Stimulated activated CD4-positive, alpha-beta T cell treated with anti-CD3 and anti-CD28 coated beads, Interleukin-12 subunit alpha, Interleukin-12 subunit beta, amount 100 ng/mL, for 4 hours (primary cell): ENCODE measurements around the gene NAT16.
"Not testable (repeated sequence)": the region's sequence is repeated elsewhere in the genome, so short reads cannot be mapped to it uniquely, and the experiment has no call there.

ENCODE experiments used
- DNase-seq: peaks from one replicate; pipeline ENCODE4 v3.0.0-alpha.2; 2020

The NAT16 gene

DNA sequence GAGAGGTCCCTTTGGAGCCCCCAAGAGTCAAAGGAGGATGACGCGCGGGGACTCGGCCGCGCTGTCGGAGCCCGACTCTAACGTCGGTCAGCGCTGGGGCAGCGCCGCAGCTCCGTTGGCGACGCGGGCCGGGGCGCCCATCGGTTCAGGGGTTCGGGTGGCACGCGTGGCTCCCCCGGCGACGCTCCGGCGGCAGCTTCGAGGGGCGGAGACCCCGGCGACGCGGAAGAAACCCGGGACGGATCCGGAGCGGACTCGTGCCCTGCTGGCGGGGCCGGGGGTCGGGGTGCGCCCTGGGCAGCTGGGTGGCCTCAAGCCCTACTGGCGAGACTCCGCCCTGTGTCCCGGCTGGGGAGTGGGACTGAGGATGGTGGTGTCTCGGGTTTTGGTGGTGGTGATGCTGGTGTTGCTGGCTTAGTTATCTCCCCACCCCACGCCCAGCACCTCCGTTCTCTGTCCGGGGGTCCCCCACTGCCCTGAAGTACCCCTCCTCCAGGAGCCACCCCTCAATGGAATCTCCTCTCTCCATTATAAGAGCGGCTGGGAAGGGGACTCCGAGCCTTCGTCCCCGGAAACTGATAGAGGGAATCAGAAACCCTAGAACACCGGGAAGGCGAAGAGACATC, at the start of gene NAT16:
Gene NAT16, minus strand, starts transcription at position 164 of the 626 bp plus-strand sequence. CDS start 5,486 bp downstream, outside the sequence.
- DNase-seq, result no peak

DNA sequence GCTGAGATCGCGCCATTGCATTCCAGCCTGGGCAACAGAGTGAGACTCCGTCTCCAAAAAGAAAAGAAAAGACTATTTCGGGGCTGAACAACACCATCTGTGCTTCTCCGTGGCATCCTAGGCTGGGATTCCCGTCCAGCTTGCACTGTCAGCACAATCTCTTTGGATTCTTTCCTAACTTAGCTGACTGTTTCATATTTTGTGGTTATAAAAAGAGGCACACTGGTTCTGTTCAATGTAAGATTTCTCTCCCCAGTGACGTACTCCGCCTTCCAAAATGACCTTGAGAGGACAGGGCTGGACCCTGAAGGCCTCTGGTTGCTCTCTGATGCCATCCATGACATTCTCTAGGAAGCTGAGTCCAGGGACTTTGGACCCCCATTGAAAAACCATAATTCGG, 46.6 kb upstream of the NAT16 start:
- DNase-seq, result no peak

DNA sequence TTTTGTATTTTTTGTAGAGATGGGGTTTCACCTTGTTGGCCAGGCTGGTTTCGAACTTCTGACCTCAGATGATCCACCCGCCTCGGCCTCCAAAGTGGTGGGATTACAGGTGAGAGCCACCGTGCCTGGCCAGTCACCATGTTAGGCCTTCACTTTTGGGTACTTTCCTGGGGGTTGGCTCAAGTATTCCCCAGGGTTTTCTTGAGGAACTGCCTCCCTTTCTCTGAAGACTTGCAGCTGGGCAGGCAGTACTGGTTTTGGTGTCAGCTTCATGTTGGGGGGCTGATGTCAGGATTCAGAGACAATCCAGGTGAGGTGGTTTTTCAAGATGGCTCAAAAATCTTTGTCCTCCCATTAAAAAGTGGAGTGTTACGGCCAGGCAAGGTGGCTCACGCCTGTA, 45.6 kb upstream of the NAT16 start:
- no peak for DNase-seq

DNA sequence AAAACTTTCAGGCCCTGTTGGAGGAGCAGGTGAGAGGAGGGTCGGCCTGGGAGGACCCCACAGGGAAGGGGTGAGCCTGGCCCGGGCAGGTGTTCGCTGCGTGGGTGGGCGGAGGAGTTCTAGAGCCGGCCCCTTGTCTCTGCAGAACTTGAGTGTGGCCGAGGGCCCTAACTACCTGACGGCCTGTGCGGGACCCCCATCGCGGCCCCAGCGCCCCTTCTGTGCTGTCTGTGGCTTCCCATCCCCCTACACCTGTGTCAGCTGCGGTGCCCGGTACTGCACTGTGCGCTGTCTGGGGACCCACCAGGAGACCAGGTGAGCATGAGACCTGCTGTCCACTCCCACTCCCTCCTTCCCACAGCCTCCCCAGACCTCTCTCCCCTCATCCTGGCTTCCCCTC, 43.4 kb upstream of the NAT16 start:
- no peak for DNase-seq

DNA sequence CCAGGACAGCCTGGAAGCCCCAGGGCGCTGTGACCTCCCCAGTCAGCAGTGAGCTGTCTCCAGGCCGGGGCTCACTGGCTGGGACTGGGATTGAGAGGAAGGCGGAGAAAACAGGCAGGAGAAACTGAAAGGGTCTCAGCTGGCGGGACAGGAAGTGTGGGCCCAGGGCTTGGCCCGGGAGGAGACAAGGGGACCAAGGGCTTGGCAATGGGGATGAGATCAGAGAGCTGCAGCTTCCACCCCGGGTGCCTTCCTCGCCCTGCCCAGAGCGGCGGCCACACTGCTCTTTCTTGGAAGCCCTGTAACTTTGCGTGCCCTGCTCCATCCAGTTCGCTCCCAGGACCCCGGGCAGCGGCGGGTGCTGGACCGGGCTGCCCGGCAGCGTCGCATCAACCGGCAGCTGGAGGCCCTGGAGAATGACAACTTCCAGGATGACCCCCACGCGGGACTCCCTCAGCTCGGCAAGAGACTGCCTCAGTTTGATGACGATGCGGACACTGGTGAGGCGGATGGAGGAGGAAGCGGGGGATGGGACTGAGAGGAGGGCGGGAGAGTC, 42.3 kb upstream of the NAT16 start:
- no peak for DNase-seq

DNA sequence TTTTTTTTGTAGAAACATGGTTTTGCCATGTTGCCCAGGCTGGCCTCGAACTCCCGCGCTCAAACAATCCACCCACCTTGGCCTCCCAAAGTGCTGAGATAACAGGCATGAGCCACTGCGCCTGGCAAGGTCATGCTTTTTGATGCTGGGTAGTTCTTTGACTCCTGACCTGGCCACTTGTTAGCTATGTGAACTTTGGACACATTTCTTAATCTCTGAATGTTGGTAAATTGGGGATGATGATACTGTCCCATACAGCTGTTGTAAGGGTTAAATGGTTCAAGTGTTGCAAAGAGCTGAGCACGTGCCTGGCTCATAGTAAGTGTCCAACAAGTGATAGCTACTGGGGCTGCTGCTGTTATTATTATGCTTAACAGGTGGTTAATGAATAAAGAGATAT, 40.2 kb upstream of the NAT16 start:
- no peak for DNase-seq

DNA sequence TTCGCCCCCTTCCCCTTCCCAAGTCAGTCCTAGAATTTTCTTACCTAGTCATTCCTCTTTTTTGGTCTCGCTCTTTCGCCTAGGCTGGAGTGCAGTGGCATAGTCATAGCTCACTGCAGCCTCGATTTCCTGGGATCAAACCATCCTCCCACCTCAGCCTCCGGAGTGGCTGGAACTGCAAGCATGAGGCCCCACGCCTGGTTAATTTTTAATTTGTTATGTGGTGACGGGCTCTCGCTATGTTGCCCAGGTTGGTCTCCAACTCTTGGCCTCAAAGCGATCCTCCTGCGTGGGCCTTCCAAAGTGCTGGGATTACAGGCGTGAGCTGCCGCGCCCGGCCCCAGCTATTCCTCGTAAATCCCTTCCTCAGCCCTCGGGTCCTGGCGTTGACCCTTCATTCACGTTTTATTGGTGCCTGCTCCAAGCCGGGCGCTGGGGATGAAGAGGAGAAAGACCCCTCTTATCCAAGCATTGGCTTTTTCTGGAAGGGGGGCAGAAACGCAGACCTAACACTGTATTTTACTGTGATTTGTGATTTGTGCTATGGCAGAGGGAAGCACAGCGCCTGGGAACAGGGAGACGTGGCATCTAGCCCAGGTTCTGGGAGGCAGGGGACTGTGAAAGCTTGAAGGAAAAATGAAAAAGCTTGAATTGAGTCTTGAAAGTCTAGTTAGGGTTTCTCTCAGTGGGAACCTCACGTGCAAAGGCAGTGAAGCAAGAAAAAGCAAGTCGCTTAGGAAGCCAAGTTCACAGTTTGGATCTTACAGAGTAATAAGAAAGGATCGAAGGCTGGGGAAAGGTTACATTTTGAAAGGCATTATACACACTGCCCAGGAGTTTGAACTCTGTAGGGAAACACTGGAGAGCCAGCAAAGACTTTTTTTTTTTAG, 38.4 kb upstream of the NAT16 start:
- no peak for DNase-seq

DNA sequence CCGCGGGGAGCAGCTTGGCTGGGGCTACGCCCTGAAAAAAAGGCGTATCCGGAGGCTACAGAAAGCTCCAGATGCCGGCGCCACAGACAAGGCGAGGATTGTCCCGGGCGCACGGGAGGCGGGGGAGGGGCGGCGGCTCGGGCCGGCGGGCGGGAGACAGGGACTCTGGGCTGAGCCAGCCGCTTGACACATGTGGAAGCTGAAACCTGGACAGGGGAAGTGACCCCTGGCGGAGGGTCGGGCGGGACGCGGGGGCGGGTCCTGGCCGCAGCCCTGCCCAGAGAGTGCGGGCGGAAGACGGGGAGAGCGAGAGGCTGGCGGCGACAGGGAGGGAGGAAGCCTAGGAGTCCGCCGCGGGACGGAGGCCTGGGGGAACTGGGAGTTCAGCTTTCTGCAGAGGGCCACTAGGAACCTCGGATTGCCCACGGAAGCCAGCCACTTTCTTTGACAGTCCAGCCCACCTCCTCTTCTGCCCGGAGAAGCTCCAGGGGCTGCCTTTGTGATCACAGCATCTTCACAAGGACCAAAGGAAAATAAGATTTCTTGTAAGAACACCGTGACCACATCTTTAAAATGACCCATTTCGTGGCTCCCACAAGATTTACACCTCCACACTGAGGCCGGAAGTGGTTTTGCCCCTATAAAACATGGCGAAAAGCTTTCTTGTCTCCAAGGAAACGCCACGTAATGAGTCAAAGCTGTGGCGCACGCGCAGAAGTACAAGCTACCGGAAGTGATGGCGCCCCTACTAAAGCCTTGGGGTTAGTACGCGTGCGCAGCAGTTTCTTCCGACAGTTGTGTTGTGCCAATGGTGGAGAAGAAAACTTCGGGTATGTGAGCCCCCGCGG, 37.5 kb upstream of the NAT16 start, which contains the start of the genes PLOD3 and ZNHIT1:
Gene PLOD3, minus strand, starts transcription at position 194 of the 848 bp plus-strand sequence. CDS start 307 bp downstream, outside the sequence.
Gene ZNHIT1, plus strand, starts transcription at position 778 of the 848 bp plus-strand sequence. Its CDS starts 31 bp downstream, at position 809.
- DNase-seq, result peak; percentile 92

DNA sequence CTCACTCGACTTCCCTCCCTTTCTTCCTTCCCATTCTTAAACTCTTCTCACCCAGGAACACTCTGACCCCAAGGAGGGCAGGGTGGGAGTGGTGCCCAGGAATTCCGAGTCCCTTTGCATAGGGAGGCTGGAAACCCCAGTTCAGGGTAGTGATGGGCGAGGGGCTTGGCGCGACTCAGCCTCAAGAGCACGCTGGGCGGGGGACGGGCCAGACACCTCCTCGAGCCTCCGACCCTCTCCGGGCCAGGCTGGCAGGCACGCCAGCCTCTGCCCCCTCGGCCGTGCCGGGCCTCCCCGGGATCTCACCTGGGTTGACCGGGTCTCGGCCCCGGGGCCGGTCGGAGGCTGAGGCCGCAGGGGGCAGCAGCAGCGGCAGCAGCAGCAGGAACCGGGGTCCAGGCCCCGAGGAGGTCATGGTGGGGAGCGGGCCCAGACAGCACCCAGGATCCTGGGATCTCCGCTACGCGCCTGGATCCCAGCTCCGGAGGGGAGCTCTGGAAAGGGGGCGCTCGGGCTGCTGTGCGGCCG, 36.8 kb upstream of the NAT16 start:
- DNase-seq, result no peak

DNA sequence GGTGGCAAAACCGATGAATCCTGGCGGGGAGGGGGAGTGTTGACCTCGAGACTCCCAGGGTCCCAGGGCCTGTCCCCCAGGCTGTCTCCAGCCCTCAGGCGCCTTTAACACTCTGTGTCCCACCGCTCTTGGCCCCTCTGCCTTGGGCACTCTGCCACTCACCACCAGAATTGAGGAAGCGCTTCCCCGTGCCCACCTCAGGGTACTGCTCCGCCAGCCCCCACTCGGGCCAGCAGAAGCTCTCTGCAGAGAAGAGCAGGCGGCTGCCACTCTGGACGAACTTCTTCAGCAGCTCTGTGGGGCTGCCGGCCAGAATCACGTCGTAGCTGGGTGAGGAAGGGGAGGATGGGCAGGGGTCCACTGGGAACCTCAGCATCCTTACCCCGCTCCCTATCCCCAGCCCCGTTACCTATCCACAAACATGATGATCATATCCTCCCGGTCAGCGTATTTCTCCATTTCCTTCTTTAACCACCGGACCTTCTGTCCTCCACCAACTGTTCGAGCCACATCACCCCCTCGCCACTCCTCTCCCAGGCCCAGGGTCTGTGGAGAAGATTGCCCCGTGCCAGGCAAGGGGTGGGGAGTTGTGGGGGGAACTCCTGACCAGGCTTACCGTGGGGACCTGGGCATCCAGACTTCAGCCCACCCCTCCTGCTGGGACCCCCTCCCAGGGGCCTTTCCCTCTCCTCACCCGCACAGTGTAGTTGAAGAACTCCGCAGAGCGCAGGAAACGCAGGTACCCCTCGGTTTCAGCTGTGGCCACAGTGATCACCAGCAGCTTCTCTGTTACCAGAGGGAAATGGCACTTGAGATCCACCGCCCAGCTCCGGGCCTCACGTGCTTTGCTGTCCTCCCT, 36.1 kb upstream of the NAT16 start:
- no peak for DNase-seq

DNA sequence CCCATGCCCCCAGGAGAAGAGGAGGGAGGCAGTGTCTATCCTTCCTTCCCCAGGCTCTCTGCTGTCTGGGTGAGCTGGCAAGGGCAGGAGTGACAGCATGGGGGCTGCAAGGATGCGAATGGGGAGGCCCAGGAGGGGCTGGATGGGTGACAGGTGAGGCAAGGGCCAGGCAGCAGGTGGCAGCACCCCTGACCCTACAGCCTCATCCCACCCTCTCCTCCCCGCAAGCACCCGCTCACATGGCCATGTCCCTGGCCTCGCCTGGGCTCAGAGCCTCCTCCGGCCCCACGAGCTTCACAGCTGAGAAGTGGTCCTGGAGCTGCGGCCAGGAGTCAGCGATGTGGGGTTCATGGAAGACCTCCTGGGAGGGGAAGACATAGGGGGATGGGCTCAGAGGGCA, 31.9 kb upstream of the NAT16 start:
- DNase-seq, result no peak

DNA sequence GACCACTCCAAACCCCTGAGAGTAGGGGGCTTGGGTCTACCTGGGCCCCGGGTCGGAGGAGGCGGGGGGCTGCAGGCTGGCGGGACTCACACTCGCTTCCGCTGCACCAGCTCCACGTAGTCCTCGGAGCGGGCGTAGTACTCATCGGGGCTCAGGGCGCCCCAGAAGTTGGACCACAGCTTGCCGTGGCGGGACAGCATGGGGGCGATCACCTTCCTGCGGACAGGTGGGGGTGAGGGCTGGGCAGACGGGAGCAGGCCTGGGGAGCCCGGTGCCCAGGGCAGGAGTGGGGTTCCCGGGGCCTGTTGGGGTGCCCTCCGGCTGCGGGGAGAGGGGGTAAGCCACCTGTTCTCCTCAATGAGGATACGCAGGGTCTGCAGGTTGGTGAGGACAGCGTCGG, 31.4 kb upstream of the NAT16 start:
- no peak for DNase-seq

DNA sequence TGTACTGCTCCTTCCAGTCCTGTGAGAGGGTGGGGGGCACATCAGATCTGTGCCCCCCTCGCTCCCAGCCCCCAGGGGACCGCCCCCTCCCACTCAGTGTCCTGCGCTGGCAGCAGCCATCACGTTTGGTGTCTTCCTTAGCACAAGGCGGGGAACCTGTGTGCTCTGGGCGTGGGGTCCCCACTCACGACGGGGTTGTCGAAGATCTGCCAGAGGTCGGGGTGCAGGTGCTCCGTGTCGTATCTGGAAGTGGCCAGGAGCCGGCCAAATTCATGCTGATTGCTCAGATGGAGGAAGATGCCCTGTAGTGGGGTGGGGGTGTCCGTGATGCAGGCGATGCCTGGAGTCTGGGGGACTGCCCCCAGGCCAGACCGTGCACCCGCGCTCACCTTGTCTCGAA, 30.1 kb upstream of the NAT16 start:
- DNase-seq, result no peak

DNA sequence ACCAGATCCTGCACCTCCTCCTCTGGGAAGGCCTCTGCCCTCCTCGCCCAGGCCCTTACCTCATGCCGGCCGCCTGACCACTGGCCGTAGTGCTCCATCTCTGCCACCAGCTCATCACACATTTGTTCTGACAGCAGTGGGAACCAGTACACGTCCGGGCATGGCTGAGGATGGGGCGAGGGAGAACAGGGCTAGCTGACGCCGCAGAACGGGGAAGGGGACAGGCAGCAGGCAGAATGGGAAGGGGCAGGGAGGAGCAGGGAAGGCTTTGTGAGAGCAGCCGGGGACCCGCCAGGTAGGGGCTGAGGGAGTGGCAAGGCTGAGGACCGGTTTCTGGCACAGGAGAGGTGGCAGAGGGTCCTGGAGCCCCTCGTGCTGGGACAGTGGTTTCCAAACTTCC, 28.7 kb upstream of the NAT16 start:
- no peak for DNase-seq

DNA sequence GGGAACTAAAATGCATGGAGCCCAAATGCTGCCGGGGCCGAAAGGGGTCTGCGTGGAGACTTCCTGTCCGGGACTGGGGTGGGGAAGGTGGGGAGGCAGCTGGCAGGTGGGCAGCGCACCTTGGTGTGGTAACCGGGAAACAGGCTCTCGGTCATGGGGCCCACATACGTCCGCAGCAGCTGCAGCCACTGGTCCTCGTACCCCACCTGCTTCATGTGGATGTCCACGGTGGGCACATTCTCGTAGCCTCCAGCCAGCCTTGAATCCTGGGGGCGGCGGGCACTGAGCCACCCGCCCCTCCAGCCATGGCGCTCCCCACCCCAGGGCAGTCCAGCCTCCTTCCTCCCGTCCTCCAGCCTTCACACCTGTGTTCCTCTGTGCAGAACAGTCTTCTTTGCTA, 27.4 kb upstream of the NAT16 start:
- DNase-seq, result no peak

DNA sequence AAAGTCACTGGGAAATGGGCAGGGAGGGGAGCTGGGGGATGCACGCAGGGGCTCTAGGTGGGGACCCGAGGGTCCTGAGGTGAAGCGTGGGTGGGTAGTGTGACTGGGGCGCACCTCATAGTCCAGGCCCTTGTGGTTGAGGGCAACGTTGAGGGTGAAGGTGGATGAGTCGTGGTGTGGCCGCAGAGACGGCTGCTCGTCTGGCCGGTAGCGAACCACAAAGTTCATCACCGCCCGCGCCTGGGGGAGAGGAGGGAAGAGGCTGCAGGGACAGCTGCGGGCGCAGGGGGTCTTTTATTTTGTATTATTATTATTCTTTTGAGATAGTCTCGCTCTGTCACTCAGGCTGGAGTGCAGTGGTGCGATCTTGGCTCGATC, 26.6 kb upstream of the NAT16 start:
- DNase-seq, result no peak

DNA sequence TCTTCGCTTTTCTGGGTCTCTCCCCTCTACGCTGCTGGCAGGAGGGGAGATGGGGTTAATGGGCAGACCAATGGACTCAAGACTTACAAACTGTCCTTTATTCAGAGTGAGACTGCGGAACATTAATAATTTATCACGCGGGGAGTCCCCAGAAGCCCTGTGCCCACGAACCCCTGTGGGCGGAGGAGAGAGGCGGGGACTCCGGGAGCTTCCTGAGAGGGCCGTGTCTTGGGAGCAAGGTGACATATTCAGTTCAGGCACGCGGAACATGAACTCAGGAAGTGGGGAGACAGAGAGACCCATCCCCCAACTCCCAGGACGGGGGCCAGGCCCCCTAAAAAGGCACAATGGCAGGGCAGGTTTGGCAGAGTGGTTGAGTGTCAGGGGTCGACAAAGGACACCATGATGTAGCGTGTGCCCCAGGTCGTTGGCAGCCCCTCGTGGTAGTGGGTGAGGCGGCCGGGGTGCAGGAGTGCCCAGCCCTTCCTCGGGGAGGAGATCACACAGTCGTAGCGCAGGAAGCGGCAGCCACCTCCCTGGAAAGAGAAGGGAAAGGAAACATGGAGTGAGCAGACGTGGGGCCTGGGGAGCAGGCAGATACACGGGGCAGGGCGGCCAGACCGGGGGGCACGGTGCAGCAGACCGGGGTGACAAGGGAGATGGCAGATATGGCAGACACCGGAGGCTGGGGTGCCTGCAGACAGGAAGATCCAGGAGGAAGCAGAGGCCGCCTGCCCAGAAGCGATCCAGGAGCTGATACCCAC, 26.0 kb upstream of the NAT16 start:
- DNase-seq, result no peak

DNA sequence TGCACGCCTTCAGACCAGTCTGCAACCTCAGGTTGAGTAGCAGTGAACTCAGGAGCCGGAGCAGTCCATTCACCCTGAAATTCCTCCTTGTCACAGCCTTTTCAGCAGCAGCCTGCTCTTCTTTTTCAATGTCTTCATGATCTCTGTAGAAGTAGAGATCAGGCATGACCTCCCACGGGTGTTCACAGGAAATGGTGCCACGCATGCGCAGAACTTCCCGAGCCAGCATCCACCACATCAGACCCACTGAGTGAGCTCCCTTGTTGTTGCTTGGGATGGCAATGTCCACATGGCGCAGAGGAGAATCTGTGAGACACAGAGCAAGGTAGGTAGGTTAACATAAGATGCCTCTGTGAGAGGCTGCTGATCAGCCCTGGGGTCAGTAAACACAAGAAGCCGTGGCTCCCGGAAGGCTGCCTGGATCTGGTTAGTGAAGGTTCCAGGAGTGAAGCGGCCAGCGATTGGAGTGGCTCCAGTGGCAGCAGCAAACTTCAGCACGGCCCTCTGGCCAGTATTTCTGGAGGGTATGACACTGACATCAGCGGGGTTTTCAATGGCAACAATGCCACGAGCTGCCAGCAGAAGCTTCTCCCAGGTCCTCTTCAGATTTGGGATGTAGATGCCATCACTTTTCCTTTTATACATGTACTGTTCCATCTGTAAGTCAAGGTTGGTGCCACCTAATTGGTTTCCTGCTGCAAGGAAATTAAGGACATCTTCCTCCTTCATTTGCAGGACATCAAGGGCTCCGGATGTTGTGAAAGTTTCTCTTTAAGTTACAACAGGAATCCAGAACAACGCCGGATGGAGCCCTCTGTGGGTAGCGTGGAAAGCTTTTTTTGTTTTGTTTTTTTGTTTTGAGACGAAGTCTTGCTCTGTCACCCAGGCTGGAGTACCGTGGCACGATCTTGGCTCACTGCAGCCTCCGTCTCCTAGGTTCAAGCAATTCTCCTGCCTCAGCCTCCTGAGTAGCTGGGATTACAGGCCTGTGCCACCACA, 23.9 kb upstream of the NAT16 start:
- DNase-seq, result not testable (repeated sequence)

DNA sequence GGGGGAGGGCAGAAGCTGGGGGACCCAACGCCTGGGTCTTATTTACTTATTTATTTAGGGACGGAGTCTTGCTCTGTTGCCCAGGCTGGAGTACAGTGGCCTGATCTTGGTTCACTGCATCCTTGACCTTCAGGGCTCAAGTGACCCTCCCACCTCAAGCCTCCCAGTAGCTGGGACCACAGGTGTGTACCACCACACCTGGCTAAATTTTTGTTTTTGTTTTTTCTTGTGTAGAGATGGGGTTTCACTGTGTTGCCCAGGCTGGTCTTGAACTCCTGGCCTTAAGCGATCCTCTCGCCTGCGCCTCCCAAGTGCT, 22.5 kb upstream of the NAT16 start:
- DNase-seq, result no peak
